Right atrium auricular region (tissue), 2 donors: ENCODE data around the gene RBPMS2. TPM values are rescaled to one million over a fixed set of nuclear protein-coding genes. Genes with fewer than 3 reads are reported as not detected.

Experiments used
- DNase-seq: peaks from one replicate; pipeline ENCODE4 v3.0.0-alpha.2; 2019; ENCODE audit warnings: low spot score
- H3K27ac ChIP-seq, 2 donors: fragments of 200-600 bp; sonication (generic); 1 replicate in 1 of 2; 2 replicates in 1 of 2; pipeline ENCODE4 v1.5.1; 2016 to 2019
- H3K27me3 ChIP-seq, 2 donors: fragments of 200-600 bp; sonication (generic); one replicate each; pipeline versions ENCODE4 v1.5.1 to v1.6.0; 2017 to 2019
- H3K36me3 ChIP-seq: fragments of 200-600 bp; sonication (generic); one replicate; pipeline ENCODE4 v1.5.1; 2016
- H3K4me1 ChIP-seq, 2 donors: fragments of 200-600 bp; sonication (generic); one replicate each; pipeline versions ENCODE4 v1.5.1 to v1.6.0; 2017 to 2019
- H3K4me3 ChIP-seq, 2 donors: fragments of 200-600 bp; sonication (generic); 1 replicate in 1 of 2; 2 replicates in 1 of 2; pipeline ENCODE4 v1.5.1; 2017 to 2019; ENCODE audit warnings: mild to moderate bottlenecking in 1 of 2, moderate library complexity in 1 of 2
- H3K9me3 ChIP-seq, 2 donors: fragments of 200-600 bp; sonication (generic); one replicate each; pipeline ENCODE4 v1.5.1; 2019
- total RNA-seq, 2 donors: library from RNA; depleted of rRNA; stranded (reverse); fragments of >200 nt; gene quantifications; one replicate each; pipeline ENCODE4 v1.1.0, GENCODE V29; 2016
- TF ChIP-seq, protein P1 (sequence below), 2 donors: fragments of 200-600 bp; sonication (generic); IDR thresholded peaks; one replicate each; pipeline ENCODE4 v1.5.1; 2019; ENCODE audit warnings: antibody characterized with exemption in 2 of 2

Gene RBPMS2
- total RNA-seq, 2 donors from 2014 or later, result 84.2 to 85.0 TPM

- H3K27me3 ChIP-seq, result no peaks in the 10 kb centered on the region
- peak overlapping the region; percentile 78 to 90 for H3K27ac ChIP-seq
- DNase-seq, result no peak
- peak overlapping the region; percentile 27 to 35 for H3K4me3 ChIP-seq
- no peaks in the 10 kb centered on the region for H3K9me3 ChIP-seq
- TF ChIP-seq, protein P1, sequence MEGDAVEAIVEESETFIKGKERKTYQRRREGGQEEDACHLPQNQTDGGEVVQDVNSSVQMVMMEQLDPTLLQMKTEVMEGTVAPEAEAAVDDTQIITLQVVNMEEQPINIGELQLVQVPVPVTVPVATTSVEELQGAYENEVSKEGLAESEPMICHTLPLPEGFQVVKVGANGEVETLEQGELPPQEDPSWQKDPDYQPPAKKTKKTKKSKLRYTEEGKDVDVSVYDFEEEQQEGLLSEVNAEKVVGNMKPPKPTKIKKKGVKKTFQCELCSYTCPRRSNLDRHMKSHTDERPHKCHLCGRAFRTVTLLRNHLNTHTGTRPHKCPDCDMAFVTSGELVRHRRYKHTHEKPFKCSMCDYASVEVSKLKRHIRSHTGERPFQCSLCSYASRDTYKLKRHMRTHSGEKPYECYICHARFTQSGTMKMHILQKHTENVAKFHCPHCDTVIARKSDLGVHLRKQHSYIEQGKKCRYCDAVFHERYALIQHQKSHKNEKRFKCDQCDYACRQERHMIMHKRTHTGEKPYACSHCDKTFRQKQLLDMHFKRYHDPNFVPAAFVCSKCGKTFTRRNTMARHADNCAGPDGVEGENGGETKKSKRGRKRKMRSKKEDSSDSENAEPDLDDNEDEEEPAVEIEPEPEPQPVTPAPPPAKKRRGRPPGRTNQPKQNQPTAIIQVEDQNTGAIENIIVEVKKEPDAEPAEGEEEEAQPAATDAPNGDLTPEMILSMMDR (IDR thresholded peaks at IDR 0.05), result no peak
- H3K4me1 ChIP-seq, result peaks cover 0 to 58% of the 10 kb centered on the region in 2 donors
- peaks cover 16% of the 10 kb centered on the region for H3K36me3 ChIP-seq
These were observed 26.2 kb downstream of the RBPMS2 start for GRCh38 chr15:64749167-64749566.

- TF ChIP-seq, protein P1 (IDR thresholded peaks at IDR 0.05), result no peak
- Histone ChIP-seq H3K36me3 (peaks cover 22% of the 10 kb centered on the region), H3K27me3 (no peaks in the 10 kb centered on the region), H3K9me3 (no peaks in the 10 kb centered on the region), H3K4me1 (peaks cover 0 to 54% of the 10 kb centered on the region in 2 donors), H3K4me3 (peak overlapping the region; percentile 27 to 35), H3K27ac (peak overlapping the region; percentile 78 to 90)
- no peak for DNase-seq
These were observed 27.1 kb downstream of the RBPMS2 start for GRCh38 chr15:64748251-64748650.

DNA sequence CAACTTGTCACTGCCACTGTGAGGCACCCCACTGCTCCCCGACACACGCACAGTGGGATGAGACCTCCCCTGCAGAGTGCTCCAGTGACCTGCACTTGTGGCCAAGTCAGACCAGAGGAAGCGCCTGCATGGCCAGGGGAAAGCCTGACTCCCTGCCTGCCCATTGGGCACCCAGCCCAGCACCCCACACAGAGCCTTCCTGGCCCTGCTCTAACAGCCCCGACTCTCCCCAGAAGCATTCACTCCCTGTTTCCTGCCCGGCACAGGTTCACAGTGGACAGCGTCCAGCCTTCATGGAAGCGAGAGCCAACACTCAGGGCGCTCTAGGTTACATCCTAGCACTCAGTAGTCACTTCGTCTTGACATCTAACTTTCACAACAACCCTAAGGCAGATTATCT lies 27.8 kb downstream of the RBPMS2 start:
- no peak for DNase-seq
- TF ChIP-seq, protein P1 (IDR thresholded peaks at IDR 0.05), result no peak
- H3K4me3 ChIP-seq, result peak overlapping the region; percentile 27 to 35
- H3K27ac ChIP-seq, result peak overlapping the region; percentile 78 to 90
- H3K4me1 ChIP-seq, result peaks cover 0 to 54% of the 10 kb centered on the region in 2 donors
- no peaks in the 10 kb centered on the region for H3K9me3 ChIP-seq
- H3K36me3 ChIP-seq, result peaks cover 27% of the 10 kb centered on the region
- no peaks in the 10 kb centered on the region for H3K27me3 ChIP-seq

- peaks cover 0 to 54% of the 10 kb centered on the region in 2 donors for H3K4me1 ChIP-seq
- peak overlapping the region; percentile 78 to 90 for H3K27ac ChIP-seq
- peaks cover 27% of the 10 kb centered on the region for H3K36me3 ChIP-seq
- TF ChIP-seq, protein P1 (IDR thresholded peaks at IDR 0.05), result no peak
- H3K4me3 ChIP-seq, result peak overlapping the region in 1 of 2 donors; percentile 35
- DNase-seq, result no peak
- no peaks in the 10 kb centered on the region for H3K27me3 ChIP-seq
- H3K9me3 ChIP-seq, result no peaks in the 10 kb centered on the region
These were observed 28.5 kb downstream of the RBPMS2 start for GRCh38 chr15:64746921-64747320.

DNA sequence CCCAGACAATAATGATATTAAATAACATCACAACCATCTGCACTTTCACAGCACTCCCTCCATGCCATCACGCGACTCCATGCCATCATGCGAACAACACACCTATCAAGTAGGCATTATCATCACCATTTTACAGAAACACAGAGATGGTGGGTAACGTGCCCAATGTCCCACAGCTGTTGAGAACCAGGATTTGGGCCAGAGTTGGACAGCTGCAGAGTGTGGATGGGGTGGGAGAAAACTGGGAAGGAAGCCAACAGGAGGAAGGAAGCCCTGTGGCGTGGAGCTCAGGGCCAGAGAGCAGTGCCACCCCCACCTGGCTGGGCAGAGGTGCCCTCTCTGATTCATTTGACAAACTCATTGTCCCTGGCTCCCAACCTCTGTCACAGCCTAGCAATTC lies 29.0 kb downstream of the RBPMS2 start:
- Histone ChIP-seq H3K36me3 (peaks cover 31% of the 10 kb centered on the region), H3K9me3 (no peaks in the 10 kb centered on the region), H3K4me1 (peaks cover 0 to 50% of the 10 kb centered on the region in 2 donors), H3K27ac (peak overlapping the region; percentile 78 to 90), H3K4me3 (peak overlapping the region in 1 of 2 donors; percentile 35), H3K27me3 (no peaks in the 10 kb centered on the region)
- no peak for DNase-seq
- TF ChIP-seq, protein P1 (IDR thresholded peaks at IDR 0.05), result no peak

DNA sequence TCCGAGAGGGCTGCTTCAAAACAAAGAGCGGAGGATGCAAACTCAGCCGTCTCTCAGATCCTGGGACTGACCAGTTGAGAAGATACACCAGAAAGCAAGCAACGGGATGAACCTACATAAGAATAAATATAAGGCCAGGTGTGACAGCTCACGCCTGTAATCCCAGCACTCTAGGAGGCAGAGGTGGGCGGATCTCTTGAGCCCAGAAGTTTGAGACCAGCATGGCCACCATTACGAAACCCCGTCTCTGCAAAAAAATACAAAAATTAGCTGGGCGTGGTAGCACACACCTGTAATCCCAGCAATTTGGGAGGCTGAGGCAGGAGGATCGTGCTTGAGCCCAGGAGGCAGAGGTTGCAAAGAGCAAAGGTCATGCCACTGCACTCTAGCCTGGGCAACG lies 31.7 kb downstream of the RBPMS2 start:
- Histone ChIP-seq H3K9me3 (no peaks in the 10 kb centered on the region), H3K27me3 (no peaks in the 10 kb centered on the region), H3K27ac (peak overlapping the region; percentile 58 to 76), H3K4me3 (no peak overlapping the region), H3K4me1 (peaks cover 0 to 65% of the 10 kb centered on the region in 2 donors), H3K36me3 (peaks cover 45% of the 10 kb centered on the region)
- no peak for DNase-seq
- TF ChIP-seq, protein P1 (IDR thresholded peaks at IDR 0.05), result no peak
